ENCODE measurements around the gene CCL11. TPM values are rescaled to one million over a fixed set of nuclear protein-coding genes. Genes with fewer than 3 reads are reported as not detected.
A peak's percentile ranks its signal among the peaks of the same experiment; 100 is the strongest.

CCL11 gene
- total RNA-seq, 1 experiment from 2014 or later, result not detected

DNA sequence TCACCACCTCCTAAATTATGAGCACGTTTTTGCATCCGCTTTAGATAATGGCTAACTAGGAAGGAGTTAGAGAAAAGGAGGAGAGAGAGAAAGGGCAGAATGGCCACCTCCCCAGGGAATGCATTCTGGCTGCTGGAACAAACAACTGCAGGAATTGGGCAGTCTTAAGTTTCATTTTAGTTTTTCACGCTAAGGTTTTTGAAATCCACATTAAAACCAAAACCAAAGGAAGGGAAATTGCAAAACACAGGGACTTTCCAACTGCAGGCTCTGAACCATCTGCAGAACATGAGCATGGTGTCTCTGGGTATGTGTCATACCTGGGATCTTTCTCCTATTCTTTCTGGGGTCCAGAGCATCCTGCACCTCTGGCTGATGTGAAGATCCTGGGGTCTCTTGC lies 21.6 kb downstream of the CCL11 start:
- peak; percentile 72 for DNase-seq (ENCODE audit: low read depth)

DNA sequence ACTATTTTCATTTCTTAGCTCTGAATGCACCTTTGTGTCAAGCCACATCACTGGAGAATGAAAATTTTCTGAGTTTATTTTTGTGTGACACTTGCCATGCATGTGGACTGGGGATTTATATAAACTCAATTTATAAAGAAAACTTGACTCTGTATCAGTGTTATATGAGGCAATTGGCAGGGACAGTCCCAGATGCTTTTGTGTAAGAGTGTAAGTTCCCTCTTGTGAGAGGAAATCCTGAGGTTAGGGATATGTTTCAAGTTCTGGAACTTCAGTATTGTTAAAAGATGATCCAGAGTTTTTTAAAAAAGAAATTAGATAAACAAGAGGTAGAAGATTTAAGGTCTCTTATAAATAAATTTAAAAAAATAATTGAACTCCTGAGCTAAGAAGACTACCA lies 22.8 kb downstream of the CCL11 start:
- no peak for DNase-seq (ENCODE audit: low read depth)

DNA sequence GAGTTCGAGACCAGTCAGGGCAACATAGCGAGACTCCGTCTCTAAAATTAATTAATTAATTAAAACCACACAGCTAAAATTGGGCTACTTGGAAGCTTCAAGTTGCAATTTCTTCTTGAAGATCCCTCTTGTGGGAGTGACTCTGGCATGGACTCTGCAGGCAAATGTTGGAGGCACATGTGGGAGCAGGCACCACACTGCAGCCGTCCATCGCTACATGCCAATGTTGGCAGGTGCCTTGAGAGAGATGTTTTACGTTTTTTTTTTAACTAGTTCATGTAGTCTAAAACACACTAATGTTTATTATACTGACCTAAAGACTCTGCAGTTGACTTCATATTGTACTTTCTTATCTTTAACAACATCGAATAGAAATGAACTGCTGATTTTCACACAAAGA lies 25.7 kb downstream of the CCL11 start:
- DNase-seq (ENCODE audit: low read depth), result no peak

DNA sequence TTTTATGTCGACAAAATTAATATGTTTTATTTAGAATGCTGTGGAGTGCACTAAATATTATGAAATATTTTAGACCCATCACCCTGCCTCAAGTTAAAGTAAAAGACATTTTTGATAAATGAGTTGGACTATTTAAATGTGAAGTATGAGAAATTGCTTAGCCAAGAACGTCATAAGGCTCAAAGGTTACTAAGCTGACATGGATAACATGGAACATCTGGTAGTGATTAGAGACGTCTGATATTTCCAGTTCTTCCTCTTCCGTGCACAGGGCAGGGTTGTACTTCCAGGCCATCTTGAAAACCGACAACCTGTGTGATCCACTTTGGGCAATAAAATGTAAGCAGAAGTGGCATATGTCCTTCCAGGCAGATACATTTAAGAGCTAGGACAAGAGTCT lies 26.5 kb downstream of the CCL11 start:
- peak; percentile 80 for DNase-seq (ENCODE audit: low read depth)

DNA sequence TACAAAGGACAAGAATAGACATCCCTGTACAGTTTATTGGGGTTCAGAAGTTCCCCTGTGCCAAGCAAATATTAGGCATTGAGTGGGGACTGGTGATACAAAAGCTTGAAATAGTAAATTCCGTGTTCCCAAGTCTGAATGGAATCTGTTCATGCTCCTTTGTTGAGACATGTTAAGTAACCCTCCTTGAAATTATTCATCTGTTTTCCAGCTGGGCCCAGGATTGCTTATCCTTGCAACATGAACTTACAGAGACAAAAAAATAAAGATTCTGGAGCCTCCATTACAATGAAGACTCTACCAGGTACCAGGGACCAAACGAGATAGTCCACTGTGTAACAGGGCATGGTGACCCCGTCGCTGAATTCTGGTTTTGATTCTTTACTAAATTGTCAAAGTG lies 27.6 kb downstream of the CCL11 start:
- peak; percentile 15 for DNase-seq (ENCODE audit: low read depth)

GRCh38 chr17:34314279-34314678 lies 28.7 kb downstream of the CCL11 start:
- DNase-seq (ENCODE audit: low read depth), result peak; percentile 67

DNA sequence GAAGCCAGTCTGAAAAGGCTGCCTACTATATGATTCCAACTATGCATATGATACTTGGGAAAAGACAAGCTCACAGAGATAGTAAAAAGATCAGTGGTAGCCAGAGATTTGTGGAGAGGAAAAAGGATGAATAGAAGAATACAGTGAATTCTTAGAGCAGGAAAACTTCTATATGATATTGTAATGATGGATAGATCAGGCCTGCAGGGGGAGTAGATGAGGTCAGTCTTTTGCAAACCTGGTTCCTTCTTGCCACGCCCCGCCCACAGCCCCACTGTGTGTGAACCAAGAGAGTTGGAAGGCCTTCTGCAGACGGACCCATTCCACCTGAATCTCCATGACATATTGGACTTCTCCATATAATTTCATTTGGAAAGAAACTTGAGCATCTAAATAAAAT lies 32.9 kb downstream of the CCL11 start:
- DNase-seq (ENCODE audit: low read depth), result peak; percentile 37

GRCh38 chr17:34319039-34319483 lies 33.5 kb downstream of the CCL11 start, which contains the start of gene CCL8:
Gene CCL8 (plus strand): TSS chr17:34319435. CDS start chr17:34319502, 67 bp downstream.
- DNase-seq (ENCODE audit: low read depth), result peak; percentile 37

DNA sequence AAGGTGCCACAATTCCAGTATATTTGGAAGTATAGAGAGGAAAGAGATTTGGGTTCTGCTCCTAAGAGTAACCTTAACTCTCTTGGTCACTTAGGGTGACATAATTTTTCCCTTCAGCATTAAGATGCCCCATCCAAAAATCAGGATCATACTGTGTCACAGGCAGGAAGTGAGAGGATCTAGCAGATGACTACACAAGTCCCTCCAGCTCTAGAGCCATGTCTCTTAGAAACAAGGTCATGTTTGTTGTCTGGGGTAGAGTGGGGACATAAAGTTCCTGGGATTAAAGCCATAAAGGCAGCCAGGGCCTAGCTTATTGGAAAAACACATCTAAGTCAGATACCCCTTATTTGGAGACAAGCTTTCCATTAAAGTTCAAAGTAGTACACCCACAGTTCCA lies 36.4 kb downstream of the CCL11 start:
- no peak for DNase-seq (ENCODE audit: low read depth)

DNA sequence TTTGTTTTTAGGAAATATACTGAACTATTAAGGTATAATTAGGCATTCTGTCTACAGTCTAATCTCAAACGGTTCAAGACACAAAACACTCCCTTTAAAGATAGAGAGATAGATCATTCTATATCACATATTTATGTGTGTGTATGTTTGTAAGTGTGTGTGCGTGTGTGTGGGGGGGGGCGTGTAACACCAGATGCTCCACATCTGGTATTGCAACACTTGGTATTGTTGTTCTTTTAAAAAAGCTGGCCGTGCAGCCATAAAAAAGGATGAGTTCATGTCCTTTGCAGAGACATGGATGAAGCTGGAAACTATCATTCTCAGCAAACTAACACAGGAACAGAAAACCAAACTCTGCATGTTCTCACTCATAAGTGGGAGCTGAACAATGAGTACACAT lies 42.0 kb downstream of the CCL11 start:
- DNase-seq (ENCODE audit: low read depth), result peak; percentile 58

DNA sequence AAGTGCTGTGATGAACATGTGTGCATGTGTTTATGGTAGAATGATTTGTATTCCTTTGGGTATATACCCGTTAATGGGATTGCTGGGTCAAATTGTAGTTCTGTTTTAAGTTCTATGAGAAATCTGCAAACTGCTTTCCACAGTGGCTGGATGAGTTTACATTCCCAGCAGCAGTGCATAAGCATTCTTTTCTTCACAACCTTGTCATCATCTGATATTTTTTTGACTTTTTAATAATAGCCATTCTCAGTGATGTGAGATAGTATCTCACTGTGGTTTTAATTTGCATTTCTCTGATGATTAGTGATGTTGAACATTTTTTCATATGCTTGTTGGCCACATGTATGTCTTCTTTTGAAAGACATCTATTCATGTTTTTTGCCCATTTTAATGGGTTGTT lies 52.2 kb downstream of the CCL11 start:
- DNase-seq (ENCODE audit: low read depth), result no peak

Other genes with a start within 250 kb of the CCL11 start
- gene CCL2, start 30.5 kb upstream of the CCL11 start, total RNA-seq (2014; rRNA removed; shearing (Covaris generic)), result 300 and 392 TPM in 2 replicates
- 0.68 TPM in 1 of 2 replicates, not detected in the other for gene CCL7, start 15.5 kb upstream of the CCL11 start, total RNA-seq (2014; rRNA removed; shearing (Covaris generic))
- not detected in 2 replicates for gene CCL8, start 33.7 kb downstream of the CCL11 start, total RNA-seq (2014; rRNA removed; shearing (Covaris generic))
- not detected in 2 replicates for gene CCL13, start 70.7 kb downstream of the CCL11 start, total RNA-seq (2014; rRNA removed; shearing (Covaris generic))
- not detected in 2 replicates for gene CCL1, start 77.5 kb downstream of the CCL11 start, total RNA-seq (2014; rRNA removed; shearing (Covaris generic))

Measured in RPMI7951 (cell line).